Measurements from ENCODE around the gene GXYLT2. TPM values are rescaled to one million over a fixed set of nuclear protein-coding genes. Genes with fewer than 3 reads are reported as not detected.
A peak's percentile ranks its signal among the peaks of the same experiment; 100 is the strongest.

Gene GXYLT2
- total and polyA plus RNA-seq, 10 of the 15 experiments (the other 5 are each of a cell fraction or from before 2014, with no cell fraction given): 0.27 to 2.6 (median 0.78) TPM

GRCh38 chr3:72848703-72849081 lies 39.2 kb upstream of the GXYLT2 start (continued):
- TF ChIP-seq ZBTB4 (CRISPR knock-in tag; IDR thresholded peaks at IDR 0.05) (no peak), MYB (IDR thresholded peaks at IDR 0.05; ENCODE audit: borderline replicate concordance, low read depth, low read length) (peak; percentile 91; the same call in 1 of the 2 replicates), FOXM1 (IDR thresholded peaks at IDR 0.05; ENCODE audit: low read depth, low read length) (peak; percentile 82), NRF1 (conservative IDR thresholded peaks at IDR 0.05; ENCODE audit: low read depth, low read length) (no peak), SUPT20H (IDR thresholded peaks at IDR 0.05; ENCODE audit: borderline replicate concordance, control insufficient read depth, low read depth, low read length) (no peak), NR2C1 (IDR thresholded peaks at IDR 0.05) (no peak), ZZZ3 (IDR thresholded peaks at IDR 0.05; ENCODE audit: control insufficient read depth, insufficient read length, low read depth) (no peak), IRF4 (IDR thresholded peaks at IDR 0.05; ENCODE audit: low read depth, low read length) (peak; percentile 84), NFYB (IDR thresholded peaks at IDR 0.05; ENCODE audit: insufficient read depth, low read depth, low read length) (no peak), ZSCAN29 (IDR thresholded peaks at IDR 0.05) (no peak), TBL1XR1 (IDR thresholded peaks at IDR 0.05; ENCODE audit: low read depth, low read length) (no peak), POLR2AphosphoS5 (IDR thresholded peaks at IDR 0.05; ENCODE audit: low read length) (no peak), HDGF (IDR thresholded peaks at IDR 0.05) (no peak), ZNF687 (IDR thresholded peaks at IDR 0.05) (no peak), SIN3A (IDR thresholded peaks at IDR 0.05; ENCODE audit: low read depth, low read length) (no peak), ZNF207 (IDR thresholded peaks at IDR 0.05; ENCODE audit: borderline replicate concordance) (0 out of 2 replicates have a peak, but pooled peaks have one; percentile 1), BACH1 (IDR thresholded peaks at IDR 0.05; ENCODE audit: borderline replicate concordance) (no peak; the same call in 1 of the 2 replicates), NR2C2 (IDR thresholded peaks at IDR 0.05; ENCODE audit: borderline replicate concordance, control insufficient read depth, insufficient read length, low read depth) (no peak), EZH2 (IDR thresholded peaks at IDR 0.05; ENCODE audit: borderline replicate concordance, control insufficient read depth, low read depth, low read length) (peak; percentile 86; the same call in 1 of the 2 replicates), SMARCA5 (IDR thresholded peaks at IDR 0.05) (no peak), CBX5 (IDR thresholded peaks at IDR 0.05; ENCODE audit: low read depth) (no peak), SMAD1 (IDR thresholded peaks at IDR 0.05; ENCODE audit: low read depth, partially characterized antibody) (peak; percentile 37)
- TF ChIP-seq, protein P1, sequence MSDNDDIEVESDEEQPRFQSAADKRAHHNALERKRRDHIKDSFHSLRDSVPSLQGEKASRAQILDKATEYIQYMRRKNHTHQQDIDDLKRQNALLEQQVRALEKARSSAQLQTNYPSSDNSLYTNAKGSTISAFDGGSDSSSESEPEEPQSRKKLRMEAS (IDR thresholded peaks at IDR 0.05; ENCODE audit: low read depth, low read length): no peak

Data from GM12878 (cell line).